Peyer's patch (tissue), 4 donors: Measurements from ENCODE around the gene SPG7.

Experiments
- POLR2A ChIP-seq, 2 donors: fragments of 450-650 bp; IDR thresholded peaks; one replicate each; pipeline ENCODE4 v1.5.1; 2017; ENCODE audit warnings: antibody characterized with exemption in 2 of 2, mild to moderate bottlenecking in 2 of 2, moderate library complexity in 2 of 2
- TF ChIP-seq, protein P1 (sequence below), 6 experiments: fragments of 450-650 bp in 4 of 6; fragments of 200-600 bp in 2 of 6; sonication (generic) in 1 of 6; IDR thresholded peaks; one replicate each; pipeline ENCODE4 v1.5.1; 2017 to 2019; ENCODE audit warnings: antibody characterized with exemption in 6 of 6, mild to moderate bottlenecking in 3 of 6, moderate library complexity in 1 of 6

DNA sequence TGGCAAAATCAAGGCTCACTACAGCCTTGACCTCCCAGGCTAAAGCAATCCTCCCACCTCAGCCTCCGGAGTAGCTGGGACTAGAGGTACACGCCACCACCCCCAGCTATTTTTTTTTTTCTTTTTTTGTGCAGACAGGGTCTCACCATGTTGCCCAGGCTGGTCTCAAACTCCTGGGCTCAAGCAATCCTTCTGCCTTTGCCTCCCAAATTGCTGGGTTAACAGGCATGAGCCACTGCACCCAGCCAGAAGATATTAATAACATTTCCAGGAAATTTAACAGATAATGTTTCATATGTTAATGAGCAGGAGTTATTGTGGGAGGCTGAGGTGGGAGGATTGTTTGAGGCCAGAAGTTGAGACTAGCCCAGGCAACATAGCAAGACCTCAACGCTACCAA is 8.4 kb upstream of the SPG7 start:
- TF ChIP-seq, protein P1, sequence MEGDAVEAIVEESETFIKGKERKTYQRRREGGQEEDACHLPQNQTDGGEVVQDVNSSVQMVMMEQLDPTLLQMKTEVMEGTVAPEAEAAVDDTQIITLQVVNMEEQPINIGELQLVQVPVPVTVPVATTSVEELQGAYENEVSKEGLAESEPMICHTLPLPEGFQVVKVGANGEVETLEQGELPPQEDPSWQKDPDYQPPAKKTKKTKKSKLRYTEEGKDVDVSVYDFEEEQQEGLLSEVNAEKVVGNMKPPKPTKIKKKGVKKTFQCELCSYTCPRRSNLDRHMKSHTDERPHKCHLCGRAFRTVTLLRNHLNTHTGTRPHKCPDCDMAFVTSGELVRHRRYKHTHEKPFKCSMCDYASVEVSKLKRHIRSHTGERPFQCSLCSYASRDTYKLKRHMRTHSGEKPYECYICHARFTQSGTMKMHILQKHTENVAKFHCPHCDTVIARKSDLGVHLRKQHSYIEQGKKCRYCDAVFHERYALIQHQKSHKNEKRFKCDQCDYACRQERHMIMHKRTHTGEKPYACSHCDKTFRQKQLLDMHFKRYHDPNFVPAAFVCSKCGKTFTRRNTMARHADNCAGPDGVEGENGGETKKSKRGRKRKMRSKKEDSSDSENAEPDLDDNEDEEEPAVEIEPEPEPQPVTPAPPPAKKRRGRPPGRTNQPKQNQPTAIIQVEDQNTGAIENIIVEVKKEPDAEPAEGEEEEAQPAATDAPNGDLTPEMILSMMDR (IDR thresholded peaks at IDR 0.05), result no peak
- no peak for TF ChIP-seq POLR2A (IDR thresholded peaks at IDR 0.05)
